Esophagus (tissue), 2 donors: Measurements from ENCODE around the gene IFIT3. TPM values are rescaled to one million over a fixed set of nuclear protein-coding genes. Genes with fewer than 3 reads are reported as not detected.

Source experiments
- H3K27ac ChIP-seq, 2 donors: one replicate each; pipeline ENCODE4 v1.5.1; 2013; ENCODE audit warnings: low read depth in 2 of 2, mild to moderate bottlenecking in 2 of 2, inconsistent platforms in 1 of 2, low read length in 1 of 2, moderate library complexity in 1 of 2
- H3K27me3 ChIP-seq, 2 donors: one replicate each; pipeline ENCODE4 v1.6.1; 2013; ENCODE audit warnings: low read length in 2 of 2, control low read depth in 1 of 2, mild to moderate bottlenecking in 1 of 2; ENCODE audit not compliant: insufficient read depth in 2 of 2, control insufficient read depth in 1 of 2
- H3K36me3 ChIP-seq, 2 donors: one replicate each; pipeline ENCODE4 v1.6.1; 2013; ENCODE audit warnings: low read length in 1 of 2; ENCODE audit not compliant: control insufficient read depth in 2 of 2, insufficient read depth in 2 of 2
- H3K4me1 ChIP-seq, 2 donors: one replicate each; pipeline ENCODE4 v1.6.1; 2013; ENCODE audit warnings: low read length in 1 of 2; ENCODE audit not compliant: control insufficient read depth in 2 of 2, insufficient read depth in 2 of 2
- H3K4me3 ChIP-seq, 2 donors: one replicate each; pipeline ENCODE4 v1.5.1; 2013; ENCODE audit warnings: low read length in 2 of 2, mild to moderate bottlenecking in 2 of 2, low read depth in 1 of 2, moderate library complexity in 1 of 2
- H3K9me3 ChIP-seq, 2 donors: one replicate each; pipeline ENCODE4 v1.6.1; 2013; ENCODE audit warnings: mild to moderate bottlenecking in 2 of 2, low read depth in 1 of 2, low read length in 1 of 2, moderate library complexity in 1 of 2; ENCODE audit not compliant: control insufficient read depth in 2 of 2, insufficient read depth in 1 of 2
- WGBS, 2 donors: extraction: QIAGEN DNeasy Blood & Tissue Kit; methylation state at CpG; one replicate each; pipeline ENCODE4 v1.1.7; 2013; 5-methylcytosine and 5-hydroxymethylcytosine counted together
- polyA plus RNA-seq, 2 donors: library from polyadenylated mRNA; stranded (reverse); fragments of 200-250 nt; gene quantifications; one replicate each; pipeline ENCODE4 v1.2.3, GENCODE V29; 2013
- donor health status: healthy with polysubstance abuse.
- donor health status: Bipolar disorder and iron deficiency.

Gene IFIT3
- polyA plus RNA-seq, 2 donors: 1.4 to 2.6 TPM

GRCh38 chr10:89342206-89342958 lies 14.6 kb downstream of the IFIT3 start:
- Histone ChIP-seq H3K36me3 (peaks cover 2% of the 10 kb centered on the region in 2 donors), H3K27me3 (no peaks in the 10 kb centered on the region), H3K27ac (peak overlapping the region in 1 of 2 donors; percentile 3), H3K4me3 (no peak overlapping the region), H3K9me3 (no peaks in the 10 kb centered on the region), H3K4me1 (peaks cover under 1 to 2% of the 10 kb centered on the region in 2 donors)
- WGBS, 2 donors: 58 to 65% methylated on average over 3 of the region's 3 CpGs

GRCh38 chr10:89343089-89343767 lies 15.4 kb downstream of the IFIT3 start:
- peaks cover 2% of the 10 kb centered on the region in 2 donors for H3K4me1 ChIP-seq

GRCh38 chr10:89344156-89344555 lies 16.4 kb downstream of the IFIT3 start:
- peaks cover 2% of the 10 kb centered on the region in 2 donors for H3K36me3 ChIP-seq
- H3K27ac ChIP-seq: no peak overlapping the region
- 71 to 74% methylated on average over 2 of the region's 2 CpGs for WGBS, 2 donors
- H3K9me3 ChIP-seq: no peaks in the 10 kb centered on the region
- no peaks in the 10 kb centered on the region for H3K27me3 ChIP-seq
- no peak overlapping the region for H3K4me3 ChIP-seq
- peaks cover 2% of the 10 kb centered on the region in 2 donors for H3K4me1 ChIP-seq

More at GRCh38 chr10:89343089-89343767, 15.4 kb downstream of the IFIT3 start:
- Histone ChIP-seq H3K9me3 (no peaks in the 10 kb centered on the region), H3K27ac (no peak overlapping the region), H3K4me3 (no peak overlapping the region), H3K36me3 (peaks cover 2% of the 10 kb centered on the region in 2 donors), H3K27me3 (no peaks in the 10 kb centered on the region)
- WGBS, 2 donors: 89 to 92% methylated on average over 5 of the region's 5 CpGs

- peaks cover 2% of the 10 kb centered on the region in 2 donors for H3K4me1 ChIP-seq
- H3K9me3 ChIP-seq: no peaks in the 10 kb centered on the region
- WGBS, 2 donors: 92 to 93% methylated on average over 4 of the region's 4 CpGs
- no peaks in the 10 kb centered on the region for H3K27me3 ChIP-seq
- no peak overlapping the region for H3K27ac ChIP-seq
- H3K4me3 ChIP-seq: no peak overlapping the region
- H3K36me3 ChIP-seq: no peaks in the 10 kb centered on the region
These were observed 17.7 kb downstream of the IFIT3 start for GRCh38 chr10:89345367-89346000.

- WGBS, 2 donors: 70% methylated on average over 4 of the region's 4 CpGs
- H3K4me1 ChIP-seq: peaks cover 2% of the 10 kb centered on the region in 2 donors
- H3K9me3 ChIP-seq: no peaks in the 10 kb centered on the region
- no peaks in the 10 kb centered on the region for H3K36me3 ChIP-seq
- no peaks in the 10 kb centered on the region for H3K27me3 ChIP-seq
- no peak overlapping the region for H3K27ac ChIP-seq
- H3K4me3 ChIP-seq: no peak overlapping the region
These were observed 18.8 kb downstream of the IFIT3 start for GRCh38 chr10:89346405-89347254.

GRCh38 chr10:89347701-89348457 lies 20.1 kb downstream of the IFIT3 start:
- Histone ChIP-seq H3K4me1 (peaks cover 2% of the 10 kb centered on the region in 2 donors), H3K27ac (no peak overlapping the region), H3K36me3 (no peaks in the 10 kb centered on the region), H3K9me3 (no peaks in the 10 kb centered on the region), H3K27me3 (no peaks in the 10 kb centered on the region), H3K4me3 (no peak overlapping the region)
- WGBS, 2 donors: 77 to 78% methylated on average over 7 of the region's 7 CpGs

GRCh38 chr10:89348481-89348880 lies 20.7 kb downstream of the IFIT3 start:
- peaks cover 2% of the 10 kb centered on the region in 2 donors for H3K4me1 ChIP-seq
- no peak overlapping the region for H3K4me3 ChIP-seq
- no peak overlapping the region for H3K27ac ChIP-seq
- H3K27me3 ChIP-seq: no peaks in the 10 kb centered on the region
- WGBS, 2 donors: 85 to 88% methylated on average over 5 of the region's 5 CpGs
- no peaks in the 10 kb centered on the region for H3K9me3 ChIP-seq
- H3K36me3 ChIP-seq: no peaks in the 10 kb centered on the region

- H3K27me3 ChIP-seq: no peaks in the 10 kb centered on the region
- no peak overlapping the region for H3K4me3 ChIP-seq
- H3K9me3 ChIP-seq: no peaks in the 10 kb centered on the region
- H3K36me3 ChIP-seq: no peaks in the 10 kb centered on the region
- no peak overlapping the region for H3K27ac ChIP-seq
- 71 to 86% methylated on average over 2 of the region's 2 CpGs for WGBS, 2 donors
- peaks cover 2% of the 10 kb centered on the region in 2 donors for H3K4me1 ChIP-seq
These were observed 21.2 kb downstream of the IFIT3 start for GRCh38 chr10:89348975-89349374.
